ENCODE results near the gene NEK6. TPM values are rescaled to one million over a fixed set of nuclear protein-coding genes. Genes with fewer than 3 reads are reported as not detected.

Gene NEK6
- total and polyA plus RNA-seq, 7 experiments from 2014 or later: 0.43 to 32.8 (median 2.3) TPM

DNA sequence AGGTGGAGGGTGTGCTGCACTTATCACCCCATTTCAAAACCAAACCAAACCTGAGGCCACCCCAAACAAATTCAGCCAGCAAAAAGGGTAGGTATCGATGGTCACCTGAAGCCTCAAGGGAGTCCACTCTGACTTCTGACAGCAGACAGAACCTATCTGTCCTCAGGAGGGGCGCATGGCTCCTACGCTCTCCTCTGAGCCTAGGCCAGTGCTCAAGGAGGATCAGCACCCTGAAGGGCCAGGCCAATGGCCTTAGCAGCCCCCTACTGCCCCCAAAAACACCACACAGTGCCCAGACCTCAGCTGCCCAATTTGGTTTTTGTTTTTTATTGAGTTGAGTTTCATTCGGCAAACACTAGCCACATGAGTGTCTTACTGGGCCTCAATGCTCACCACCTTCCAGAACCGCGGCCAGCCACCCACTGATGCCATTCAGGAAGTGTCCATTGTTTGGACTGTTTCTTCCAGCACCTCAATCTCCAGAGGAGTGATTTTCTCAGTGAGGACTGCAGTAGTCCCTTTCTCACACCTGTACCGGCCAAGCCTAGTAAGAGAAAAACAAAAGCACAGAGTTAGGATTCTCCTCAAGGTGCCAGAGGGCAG, 95.5 kb downstream of the NEK6 start:
- peaks cover 4 to 37% (median 6%) of the 10 kb centered on the region in 5 donors for H3K36me3 Mint-ChIP-seq
- no peak overlapping the region for H3K4me3 ChIP-seq (ENCODE audit: low read length)
- intact Hi-C loops (cut with micrococcal nuclease): no loop called here
- peaks cover 0 to 2% (median 0%) of the 10 kb centered on the region in 11 donors for H3K9me3 Mint-ChIP-seq
- ATAC-seq: no peak
- no peak overlapping the region for H3K4me3 Mint-ChIP-seq
- no peak overlapping the region for H3K27ac ChIP-seq (ENCODE audit: low read depth, low read length)
- ChIA-PET POLR2A (no interaction called here), CTCF (no interaction called here)
- DNase-seq: no peak
- peaks cover 0 to 8% of the 10 kb centered on the region in 2 donors for H3K4me1 ChIP-seq (ENCODE audit: control insufficient read depth in 2 of 2, insufficient read depth in 2 of 2, low read length in 2 of 2)
- H3K27me3 Mint-ChIP-seq: no peaks in the 10 kb centered on the region
- peaks cover 5 to 14% (median 11%) of the 10 kb centered on the region in 7 donors for H3K4me1 Mint-ChIP-seq
- no peaks in the 10 kb centered on the region for H3K27me3 ChIP-seq (ENCODE audit: control insufficient read depth in 2 of 2, insufficient read depth in 2 of 2, low read length in 2 of 2)
- no peaks in the 10 kb centered on the region for H3K9me3 ChIP-seq (ENCODE audit: control insufficient read depth in 2 of 3, low read length in 3 of 3)
- H3K27ac Mint-ChIP-seq: peak overlapping the region in 4 of 9 donors; percentile 10 to 36 (median 28)
- H3K36me3 ChIP-seq (ENCODE audit: control insufficient read depth in 2 of 3, insufficient read depth in 3 of 3, low read length in 3 of 3): peaks cover 0 to 84% (median 15%) of the 10 kb centered on the region in 3 experiments

DNA sequence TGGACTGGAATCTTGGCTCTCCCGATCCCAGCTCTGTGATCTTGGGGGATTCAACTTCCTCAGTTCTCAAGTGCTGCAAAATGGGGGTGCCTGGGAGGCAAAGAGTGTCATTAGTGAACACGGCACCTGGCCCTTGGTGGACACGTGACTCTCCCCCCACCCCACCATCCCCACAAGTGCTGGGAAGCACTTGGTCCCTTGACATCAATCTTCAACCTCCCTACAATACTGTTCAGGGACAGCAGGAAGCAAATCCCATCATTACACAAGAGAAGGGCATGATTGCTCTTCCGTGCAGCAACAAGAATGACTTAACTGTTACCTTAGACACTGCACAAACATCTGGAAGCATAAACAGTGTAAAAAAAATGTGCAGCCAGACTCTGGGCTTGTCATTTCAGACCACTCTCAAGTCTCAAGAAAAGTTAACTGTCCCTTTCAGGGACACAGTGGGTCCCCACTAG, 96.1 kb downstream of the NEK6 start:
- Mint-ChIP-seq H3K27ac (peak overlapping the region in 2 of 9 donors; percentile 10 to 32), H3K27me3 (no peaks in the 10 kb centered on the region), H3K4me3 (no peak overlapping the region), H3K9me3 (peaks cover 0 to 2% (median 0%) of the 10 kb centered on the region in 11 donors), H3K4me1 (peaks cover 9 to 20% (median 16%) of the 10 kb centered on the region in 7 donors), H3K36me3 (peaks cover 4 to 37% (median 6%) of the 10 kb centered on the region in 5 donors)
- ChIA-PET POLR2A (no interaction called here), CTCF (no interaction called here)
- no peak for DNase-seq
- intact Hi-C loops (cut with micrococcal nuclease): no loop called here
- Histone ChIP-seq H3K9me3 (ENCODE audit: control insufficient read depth in 2 of 3, low read length in 3 of 3) (no peaks in the 10 kb centered on the region), H3K4me1 (ENCODE audit: control insufficient read depth in 2 of 2, insufficient read depth in 2 of 2, low read length in 2 of 2) (peaks cover 0 to 10% of the 10 kb centered on the region in 2 donors), H3K4me3 (ENCODE audit: low read length) (no peak overlapping the region), H3K27me3 (ENCODE audit: control insufficient read depth in 2 of 2, insufficient read depth in 2 of 2, low read length in 2 of 2) (no peaks in the 10 kb centered on the region), H3K27ac (ENCODE audit: low read depth, low read length) (no peak overlapping the region), H3K36me3 (ENCODE audit: control insufficient read depth in 2 of 3, insufficient read depth in 3 of 3, low read length in 3 of 3) (peaks cover 0 to 79% (median 15%) of the 10 kb centered on the region in 3 experiments)
- no peak for ATAC-seq

- intact Hi-C loops (cut with micrococcal nuclease): no loop called here
- H3K36me3 Mint-ChIP-seq: peaks cover 4 to 37% (median 6%) of the 10 kb centered on the region in 5 donors
Measured at GRCh38 chr9:124354346-124355038, 96.7 kb downstream of the NEK6 start.

DNA sequence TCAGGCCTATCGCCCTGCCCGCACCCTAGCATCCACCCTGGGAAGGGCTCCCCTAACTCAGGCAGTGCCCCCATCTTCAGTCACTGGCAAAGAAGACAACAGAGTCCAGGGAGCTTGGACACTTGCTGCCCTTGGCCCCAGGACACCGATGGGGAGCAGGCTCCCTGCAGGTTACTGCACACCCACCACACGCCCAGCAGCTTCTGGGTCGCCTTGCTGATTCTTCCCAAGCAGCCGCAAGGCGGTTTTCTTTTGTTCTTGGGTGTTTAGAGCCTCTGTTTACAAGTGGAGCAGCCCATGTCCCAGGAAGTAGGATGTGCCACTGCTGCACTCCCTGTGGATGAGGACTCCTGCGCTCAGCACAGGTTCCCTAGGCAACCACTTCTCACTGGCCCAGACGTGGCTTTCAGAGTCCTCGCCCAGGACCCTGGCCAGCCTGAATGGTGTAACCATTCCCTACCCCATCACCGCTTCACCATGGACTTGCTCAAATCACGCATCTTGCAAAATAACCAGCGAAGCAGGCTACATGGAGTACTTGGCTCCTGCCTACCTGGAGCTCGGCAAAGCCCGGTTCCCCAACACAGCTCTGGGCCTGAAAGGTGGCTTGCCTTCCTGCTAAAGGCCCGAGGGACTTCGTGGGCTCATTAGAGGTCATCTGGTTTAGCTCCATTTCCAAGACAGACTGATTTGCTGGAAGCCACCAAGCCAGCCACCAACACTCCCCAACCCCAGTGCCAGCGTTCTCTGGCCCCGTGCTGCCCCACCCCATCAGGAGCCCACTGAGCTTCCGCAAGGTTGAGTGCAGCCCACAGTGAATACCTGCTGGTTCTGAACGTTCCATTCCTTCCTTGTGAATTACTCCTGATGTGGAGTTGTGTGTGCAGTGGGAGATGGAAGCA, 97.5 kb downstream of the NEK6 start:
- Mint-ChIP-seq H3K27me3 (no peaks in the 10 kb centered on the region), H3K4me3 (no peak overlapping the region), H3K4me1 (peaks cover 11 to 30% (median 26%) of the 10 kb centered on the region in 7 donors), H3K36me3 (peaks cover 4 to 37% (median 6%) of the 10 kb centered on the region in 5 donors), H3K9me3 (peaks cover 0 to 2% (median 0%) of the 10 kb centered on the region in 11 donors), H3K27ac (peak overlapping the region in 1 of 9 donors; percentile 38)
- ChIA-PET CTCF (no interaction called here), POLR2A (no interaction called here)
- Histone ChIP-seq H3K27me3 (ENCODE audit: control insufficient read depth in 2 of 2, insufficient read depth in 2 of 2, low read length in 2 of 2) (no peaks in the 10 kb centered on the region), H3K9me3 (ENCODE audit: control insufficient read depth in 2 of 3, low read length in 3 of 3) (no peaks in the 10 kb centered on the region), H3K36me3 (ENCODE audit: control insufficient read depth in 2 of 3, insufficient read depth in 3 of 3, low read length in 3 of 3) (peaks cover 0 to 64% (median 15%) of the 10 kb centered on the region in 3 experiments), H3K4me1 (ENCODE audit: control insufficient read depth in 2 of 2, insufficient read depth in 2 of 2, low read length in 2 of 2) (peaks cover 0 to 12% of the 10 kb centered on the region in 2 donors), H3K4me3 (ENCODE audit: low read length) (no peak overlapping the region), H3K27ac (ENCODE audit: low read depth, low read length) (no peak overlapping the region)
- ATAC-seq (no peak), DNase-seq (no peak)
- intact Hi-C loops (cut with micrococcal nuclease): no loop called here

More at GRCh38 chr9:124354346-124355038, 96.7 kb downstream of the NEK6 start:
- Mint-ChIP-seq H3K9me3 (peaks cover 0 to 2% (median 0%) of the 10 kb centered on the region in 11 donors), H3K4me1 (peaks cover 9 to 25% (median 21%) of the 10 kb centered on the region in 7 donors), H3K27ac (peak overlapping the region in 3 of 9 donors; percentile 32 to 49 (median 38)), H3K27me3 (no peaks in the 10 kb centered on the region), H3K4me3 (no peak overlapping the region)
- no peak for ATAC-seq
- Histone ChIP-seq H3K4me3 (ENCODE audit: low read length) (no peak overlapping the region), H3K4me1 (ENCODE audit: control insufficient read depth in 2 of 2, insufficient read depth in 2 of 2, low read length in 2 of 2) (peaks cover 0 to 10% of the 10 kb centered on the region in 2 donors), H3K27me3 (ENCODE audit: control insufficient read depth in 2 of 2, insufficient read depth in 2 of 2, low read length in 2 of 2) (no peaks in the 10 kb centered on the region), H3K27ac (ENCODE audit: low read depth, low read length) (no peak overlapping the region), H3K36me3 (ENCODE audit: control insufficient read depth in 2 of 3, insufficient read depth in 3 of 3, low read length in 3 of 3) (peaks cover 0 to 72% (median 15%) of the 10 kb centered on the region in 3 experiments), H3K9me3 (ENCODE audit: control insufficient read depth in 2 of 3, low read length in 3 of 3) (no peaks in the 10 kb centered on the region)
- ChIA-PET CTCF (no interaction called here), POLR2A (no interaction called here)
- no peak for DNase-seq

- CTCF ChIA-PET: no interaction called here
- no peak overlapping the region for H3K4me3 Mint-ChIP-seq
- peaks cover 0 to 17% of the 10 kb centered on the region in 2 donors for H3K4me1 ChIP-seq (ENCODE audit: control insufficient read depth in 2 of 2, insufficient read depth in 2 of 2, low read length in 2 of 2)
- DNase-seq (no peak), ATAC-seq (no peak)
- peak overlapping the region in 1 of 9 donors; percentile 21 for H3K27ac Mint-ChIP-seq
- intact Hi-C loops (cut with micrococcal nuclease): no loop called here
- H3K27me3 Mint-ChIP-seq: no peaks in the 10 kb centered on the region
- H3K36me3 ChIP-seq (ENCODE audit: control insufficient read depth in 2 of 3, insufficient read depth in 3 of 3, low read length in 3 of 3): peaks cover 0 to 56% (median 11%) of the 10 kb centered on the region in 3 experiments
- H3K9me3 Mint-ChIP-seq: peaks cover 0 to 2% (median 0%) of the 10 kb centered on the region in 11 donors
- H3K4me3 ChIP-seq (ENCODE audit: low read length): no peak overlapping the region
- no peaks in the 10 kb centered on the region for H3K27me3 ChIP-seq (ENCODE audit: control insufficient read depth in 2 of 2, insufficient read depth in 2 of 2, low read length in 2 of 2)
- peaks cover 15 to 38% (median 32%) of the 10 kb centered on the region in 7 donors for H3K4me1 Mint-ChIP-seq
- POLR2A ChIA-PET: no interaction called here
- no peaks in the 10 kb centered on the region for H3K9me3 ChIP-seq (ENCODE audit: control insufficient read depth in 2 of 3, low read length in 3 of 3)
- H3K36me3 Mint-ChIP-seq: peaks cover 4 to 31% (median 6%) of the 10 kb centered on the region in 5 donors
- H3K27ac ChIP-seq (ENCODE audit: low read depth, low read length): no peak overlapping the region
Measured at GRCh38 chr9:124355941-124356744, 98.4 kb downstream of the NEK6 start.
